Measurements from ENCODE around the gene THY1. TPM values are rescaled to one million over a fixed set of nuclear protein-coding genes. Genes with fewer than 3 reads are reported as not detected.

Gene THY1
- total and polyA plus RNA-seq, 2 of the 8 experiments (the other 6 are each of a cell fraction or from before 2014, with no cell fraction given): 286 to 2,479 TPM

GRCh38 chr11:119396835-119397234, 26.1 kb downstream of the THY1 start:
- FAIRE-seq: no peak
- Histone ChIP-seq H2AK5ac (ENCODE audit: low read depth, low read length) (no peak overlapping the region), H3K9me3 (ENCODE audit: insufficient read depth in 2 of 2, low read depth in 1 of 2, low read length in 1 of 2) (no peaks in the 10 kb centered on the region), H4K8ac (ENCODE audit: extremely low read depth, insufficient read depth, low read length) (no peak overlapping the region), H3K4me2 (ENCODE audit: insufficient read depth in 1 of 2, low read depth in 2 of 2, low read length in 2 of 2) (no peak overlapping the region), H3K14ac (ENCODE audit: insufficient read length) (no peak overlapping the region), H2BK120ac (replicated peaks; ENCODE audit: low read depth, low read length) (no peak overlapping the region), H3K4ac (replicated peaks; ENCODE audit: insufficient read length, low read depth, low read length) (no peak overlapping the region), H4K5ac (ENCODE audit: insufficient read length, low read depth, low read length) (no peak overlapping the region), H2BK5ac (ENCODE audit: low read depth, low read length) (no peak overlapping the region), H3K79me1 (ENCODE audit: low read depth, low read length) (no peaks in the 10 kb centered on the region), H3K9ac (replicated peaks in 1 of 4; ENCODE audit: extremely low read depth in 1 of 4, low read depth in 3 of 4, low read length in 3 of 4) (no peak overlapping the region), H3K36me3 (ENCODE audit: control insufficient read depth in 2 of 4, insufficient read depth in 4 of 4, low read length in 3 of 4) (no peaks in the 10 kb centered on the region; a peak in 1 of 8 replicates), H3K4me1 (replicated peaks in 1 of 4; ENCODE audit: control insufficient read depth in 3 of 4, insufficient read depth in 4 of 4, low read length in 3 of 4) (no peaks in the 10 kb centered on the region; a peak in 1 of 7 replicates), H3K23ac (ENCODE audit: insufficient read length) (no peak overlapping the region), H3K23me2 (ENCODE audit: low read depth, low read length) (no peaks in the 10 kb centered on the region), H4K20me1 (replicated peaks in 1 of 2; ENCODE audit: control insufficient read depth in 1 of 2, insufficient read depth in 2 of 2, low read length in 2 of 2) (no peaks in the 10 kb centered on the region), H3K27me3 (replicated peaks in 1 of 4; ENCODE audit: control insufficient read depth in 3 of 4, extremely low read depth in 1 of 4, insufficient read depth in 3 of 4, low read length in 3 of 4) (no peaks in the 10 kb centered on the region), H3K56ac (replicated peaks; ENCODE audit: insufficient read length, low read depth, low read length) (no peak overlapping the region), H3K18ac (ENCODE audit: extremely low read depth, low read length) (no peak overlapping the region), H2BK12ac (ENCODE audit: low read depth, low read length) (no peak overlapping the region), H3K27ac (ENCODE audit: low read depth, low read length) (no peak overlapping the region), H3K79me2 (ENCODE audit: control insufficient read depth in 1 of 2, insufficient read depth in 2 of 2, low read length in 2 of 2) (no peaks in the 10 kb centered on the region), H4K91ac (replicated peaks; ENCODE audit: insufficient read length, low read length) (no peak overlapping the region), H2BK15ac (ENCODE audit: low read length) (no peak overlapping the region), H2BK20ac (ENCODE audit: low read length) (no peak overlapping the region), H3K4me3 (ENCODE audit: extremely low read depth in 1 of 4, insufficient read depth in 2 of 4, low read depth in 3 of 4, low read length in 4 of 4) (no peak overlapping the region), H2AFZ (ENCODE audit: low read length) (no peak overlapping the region)
- POLR2A ChIA-PET (ENCODE audit: partially characterized antibody): interaction anchor here (0.6 to 1.1 kb wide), 2 partner anchors 46 to 177 kb away, joined by 3 read pairs; no protein-coding TSS in a partner anchor
- 100% methylated on average over 1 of the region's 1 CpG; no CpG with 5 or more reads in 1 of the 2 experiments for WGBS, 2 experiments (ENCODE audit: extremely low coverage in 1 of 2, insufficient coverage in 1 of 2, insufficient read length in 1 of 2, insufficient replicate concordance in 2 of 2, low coverage in 1 of 2, low lambda C conversion rate in 2 of 2, missing lambda C conversion rate in 1 of 2)
- CTCF ChIA-PET (ENCODE audit: partially characterized antibody): interaction anchor here (0.6 to 3.2 kb wide), 3 partner anchors 13 to 44 kb away, joined by 3 to 10 read pairs (median 4); no protein-coding TSS in a partner anchor
- no peak for DNase-seq (ENCODE audit: low read depth in 1 of 2, low spot score in 2 of 2)
- TF ChIP-seq CTBP2 (IDR thresholded peaks at IDR 0.05; ENCODE audit: borderline replicate concordance, insufficient read depth, insufficient read length, low read length) (no peak), TBP (IDR thresholded peaks at IDR 0.05; ENCODE audit: low read depth, low read length) (no peak), TCF12 (IDR thresholded peaks at IDR 0.05; ENCODE audit: low read depth, low read length) (no peak), SIN3A (conservative IDR thresholded peaks at IDR 0.05 in 1 of 2, IDR thresholded peaks at IDR 0.05 in 1 of 2; ENCODE audit: low read depth in 1 of 2, low read length in 2 of 2) (no peak), CHD1 (IDR thresholded peaks at IDR 0.05; ENCODE audit: low read depth, low read length) (no peak), CEBPB (IDR thresholded peaks at IDR 0.05; ENCODE audit: low read depth, low read length) (no peak), KDM5A (IDR thresholded peaks at IDR 0.05; ENCODE audit: low read length) (no peak), BCL11A (IDR thresholded peaks at IDR 0.05; ENCODE audit: low read depth in 2 of 2, low read length in 2 of 2) (no peak), POLR2A (IDR thresholded peaks at IDR 0.05; ENCODE audit: control extremely low read depth in 1 of 2, low read depth in 2 of 2, low read length in 2 of 2) (no peak), HDAC2 (IDR thresholded peaks at IDR 0.05; ENCODE audit: borderline replicate concordance in 1 of 2, low read depth in 2 of 2, low read length in 2 of 2) (no peak), BACH1 (IDR thresholded peaks at IDR 0.05; ENCODE audit: low read length) (no peak), NANOG (IDR thresholded peaks at IDR 0.05; ENCODE audit: insufficient read depth, low read depth, low read length, poor library complexity, severe bottlenecking) (no peak), NRF1 (IDR thresholded peaks at IDR 0.05; ENCODE audit: low read depth, low read length) (no peak), RXRA (IDR thresholded peaks at IDR 0.05; ENCODE audit: insufficient read depth, low read depth, low read length) (no peak), RBBP5 (IDR thresholded peaks at IDR 0.05; ENCODE audit: borderline replicate concordance, low read depth, low read length) (no peak)
